NCI-H2029 treated with DMSO at 0.1 percent for 48 hours (cell line): ENCODE results near the gene KRT6B.
"Not testable (repeated sequence)": the region's sequence is repeated elsewhere in the genome, so short reads cannot be mapped to it uniquely, and the experiment has no call there.

ENCODE experiments used
- DNase-seq: peaks from one replicate; lab custom pipeline; 2025; lab: John Stamatoyannopoulos, UW

Gene KRT6B

GRCh38 chr12:52469853-52470252, 17.9 kb upstream of the KRT6B start:
- DNase-seq = no peak

DNA sequence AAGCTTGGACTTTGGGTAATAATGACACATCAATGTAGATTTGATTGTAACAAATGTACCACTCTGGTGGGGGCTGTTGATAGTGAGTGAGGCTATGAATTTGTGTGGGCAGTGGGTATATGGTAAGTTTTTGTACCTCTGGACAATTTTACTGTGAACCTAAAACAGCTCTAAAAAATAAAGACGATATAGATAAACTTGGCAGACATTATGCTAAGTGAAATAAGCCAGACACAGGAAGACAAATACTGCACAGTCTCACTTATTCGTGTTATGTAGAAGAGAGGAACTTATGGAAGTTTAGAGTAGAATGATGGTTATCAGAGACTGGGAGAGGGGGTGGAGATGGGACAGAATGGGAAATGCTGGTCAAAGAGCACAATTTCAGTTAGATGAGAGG, 13.0 kb upstream of the KRT6B start:
- no peak for DNase-seq

DNA sequence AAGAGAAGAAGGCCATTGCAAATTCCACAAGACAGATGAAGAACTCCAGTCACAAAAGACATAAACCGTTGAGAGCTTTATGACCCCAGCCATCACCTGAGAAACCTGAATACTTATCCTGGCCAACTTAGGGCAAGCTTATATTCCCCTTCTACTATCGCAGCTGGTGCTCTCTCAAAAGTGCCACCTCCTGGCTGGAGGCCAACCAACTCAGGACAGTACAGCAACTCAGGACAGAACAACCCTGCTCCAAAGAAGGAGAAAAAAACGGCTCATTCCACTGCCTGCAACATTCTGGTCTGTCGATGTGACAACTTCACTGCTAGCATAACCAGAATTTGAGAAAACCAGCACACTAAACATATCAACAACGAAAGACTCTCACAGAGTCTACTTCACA, 9.7 kb upstream of the KRT6B start:
- no peak for DNase-seq

DNA sequence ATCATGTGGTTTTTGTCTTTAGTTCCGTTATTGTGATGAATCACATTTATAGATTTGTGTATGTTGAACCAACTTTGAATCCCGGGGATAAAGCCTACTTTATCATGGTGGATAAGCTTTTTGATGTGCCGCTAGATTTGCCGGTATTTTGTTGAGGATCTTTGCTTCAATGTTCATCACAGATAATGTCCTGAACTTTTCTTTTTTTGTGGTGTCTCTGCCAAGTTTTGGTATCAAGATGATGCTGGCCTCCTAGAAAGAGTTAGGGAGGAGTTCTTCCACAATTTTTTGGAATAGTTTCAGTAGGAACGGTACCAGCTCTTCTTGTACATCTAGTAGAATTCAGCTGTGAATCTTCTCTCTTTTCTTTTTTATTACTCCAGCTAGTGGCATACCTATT, 6.9 kb upstream of the KRT6B start:
- DNase-seq = no peak

- DNase-seq = no peak
Measured at GRCh38 chr12:52455821-52456220, 3.9 kb upstream of the KRT6B start.

GRCh38 chr12:52454411-52455201, 2.7 kb upstream of the KRT6B start:
- peak; percentile 76 for DNase-seq

DNA sequence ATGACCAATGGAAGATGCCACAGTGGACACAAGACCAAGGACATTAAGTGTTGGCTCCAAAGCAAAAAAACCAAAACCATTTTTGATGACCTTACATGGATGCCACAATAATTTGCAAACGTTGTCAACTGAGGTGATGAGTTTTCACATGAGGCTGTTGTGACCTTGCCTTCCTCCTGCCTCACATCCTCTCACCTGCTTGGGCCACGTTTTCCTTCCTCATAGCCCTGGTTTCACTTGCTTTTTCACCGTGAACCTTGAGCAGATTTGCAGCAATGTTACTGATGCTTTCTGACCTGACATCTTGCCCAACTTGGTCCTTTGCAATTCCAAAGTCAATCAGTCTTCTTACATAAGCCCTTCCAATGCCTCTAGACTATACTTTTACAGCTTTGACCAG, 3.7 kb downstream of the KRT6B start:
- no peak for DNase-seq

DNA sequence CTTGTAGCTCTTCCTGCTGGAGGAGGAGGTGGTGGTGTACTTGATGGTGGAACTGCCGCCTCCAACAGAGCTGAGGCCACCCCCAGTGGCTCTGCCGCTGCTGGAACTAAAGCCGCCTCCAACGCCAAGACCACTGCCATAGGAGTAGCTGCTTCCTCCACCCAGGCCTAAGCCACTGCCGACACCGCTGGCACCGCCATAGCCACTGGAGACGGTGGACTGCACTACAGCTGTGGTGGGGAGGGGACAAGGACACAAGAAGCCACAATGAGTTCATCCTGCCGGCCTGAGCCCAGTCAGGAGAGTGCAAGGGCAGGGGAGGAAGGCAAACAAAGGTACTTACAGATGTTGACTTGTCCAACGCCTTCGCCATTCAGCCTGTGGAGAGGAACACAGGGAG, 4.8 kb downstream of the KRT6B start:
- DNase-seq = not testable (repeated sequence)

DNA sequence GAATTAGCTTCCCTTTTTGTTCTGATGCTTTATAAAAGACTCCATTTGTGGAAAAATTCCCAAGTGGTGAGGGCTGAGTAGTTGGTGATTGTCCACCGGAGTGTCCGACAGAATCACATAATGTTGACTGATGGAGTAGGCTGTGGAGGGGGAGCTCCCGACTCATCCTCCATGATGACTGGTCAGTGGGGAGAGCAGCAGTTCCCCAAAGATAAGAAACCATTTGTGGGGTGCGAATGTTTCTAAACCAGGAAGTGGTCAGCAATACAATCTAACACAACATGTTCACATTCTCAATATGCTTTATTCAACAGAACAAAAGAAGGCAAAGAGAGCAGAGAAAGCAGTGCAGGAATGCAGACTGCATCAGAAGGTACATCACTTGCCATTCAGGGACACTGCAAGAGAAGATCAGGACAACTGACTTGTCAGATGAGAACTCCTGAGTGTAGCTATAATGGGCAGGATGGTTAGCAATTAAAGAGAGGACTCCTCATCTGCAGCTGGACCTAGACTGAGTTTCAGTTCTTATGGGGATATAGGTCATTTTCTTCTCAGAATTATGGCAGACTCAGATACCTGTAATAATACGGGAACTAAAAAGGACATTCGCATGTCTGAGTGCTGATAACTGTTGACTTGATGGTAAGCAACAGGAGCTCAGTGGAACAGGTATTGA, 5.4 kb downstream of the KRT6B start:
- no peak for DNase-seq

- DNase-seq = no peak
Measured at GRCh38 chr12:52445876-52446275, 6.1 kb downstream of the KRT6B start.

- DNase-seq = no peak
Measured at GRCh38 chr12:52444647-52445595, 7.0 kb downstream of the KRT6B start.

DNA sequence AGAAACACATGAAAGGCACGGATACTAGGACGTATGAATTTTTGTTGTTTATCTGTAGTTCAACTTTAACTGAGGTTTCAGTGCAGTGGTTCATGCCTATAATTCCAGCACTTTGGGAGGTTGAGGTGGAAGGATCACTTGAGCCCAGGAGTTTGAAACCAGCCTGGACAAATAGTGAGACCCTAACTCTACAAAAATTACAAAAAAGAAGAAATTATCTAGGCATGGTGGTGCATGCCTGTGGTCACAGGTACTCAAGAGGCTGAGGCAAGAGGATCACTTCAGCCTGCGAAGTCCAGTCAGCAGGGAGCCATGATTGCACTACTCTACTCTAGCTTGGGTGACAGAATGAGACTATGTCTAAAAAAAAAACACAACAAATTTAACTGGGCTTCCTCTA, 8.0 kb downstream of the KRT6B start:
- no peak for DNase-seq

- DNase-seq = no peak
Measured at GRCh38 chr12:52442600-52443061, 9.3 kb downstream of the KRT6B start.

DNA sequence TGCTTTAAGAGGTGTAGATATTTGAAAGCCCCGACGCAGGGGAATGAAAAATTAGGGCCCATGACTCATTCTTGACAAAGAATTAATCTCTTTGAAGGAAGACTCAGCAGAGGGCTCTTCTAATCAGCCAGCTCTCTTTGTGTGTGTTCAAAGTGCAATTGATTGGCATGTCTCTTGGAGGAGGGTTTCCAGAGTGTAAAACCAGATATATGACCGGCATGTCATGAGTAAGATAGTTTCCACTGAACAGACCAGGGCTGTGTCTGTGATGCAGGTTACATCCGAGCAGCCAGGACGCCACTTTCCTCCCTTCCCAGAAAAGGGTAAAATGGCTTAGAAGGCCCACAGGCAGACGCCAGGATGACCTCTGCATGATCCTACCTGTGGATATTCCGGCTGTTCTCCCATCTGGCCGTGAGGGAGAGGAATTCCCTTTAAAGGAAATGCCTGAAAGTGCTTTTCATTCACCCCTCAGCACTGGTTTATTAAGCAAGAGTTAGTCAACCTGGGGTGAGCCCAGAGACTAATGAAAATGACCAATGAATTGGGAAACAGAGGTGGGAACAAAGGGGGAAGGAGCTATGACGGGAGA, 10.5 kb downstream of the KRT6B start:
- no peak for DNase-seq

GRCh38 chr12:52440821-52441319, 11.1 kb downstream of the KRT6B start:
- DNase-seq = no peak

DNA sequence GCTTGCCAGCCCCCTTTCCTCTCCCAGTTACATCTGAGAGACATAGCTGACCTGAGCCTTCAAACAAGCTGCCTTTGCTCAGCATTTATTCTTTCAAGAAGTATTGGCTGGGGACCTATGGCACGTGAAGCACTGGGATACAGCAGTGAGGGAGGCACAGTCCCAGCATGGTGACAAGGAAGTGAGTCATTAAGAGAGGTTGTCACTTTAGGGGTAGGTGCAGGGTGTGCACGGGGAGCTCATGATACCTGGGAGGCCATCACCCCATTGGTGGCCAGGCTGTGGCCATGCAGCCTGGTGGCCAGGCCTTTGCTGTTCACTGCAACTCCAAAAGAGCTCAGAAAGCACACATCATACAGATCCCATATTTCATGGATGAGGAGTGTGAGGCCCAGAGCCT, 12.1 kb downstream of the KRT6B start:
- no peak for DNase-seq

GRCh38 chr12:52439420-52439819, 12.5 kb downstream of the KRT6B start:
- DNase-seq = no peak

GRCh38 chr12:52438305-52439301, 13.3 kb downstream of the KRT6B start:
- DNase-seq = no peak

DNA sequence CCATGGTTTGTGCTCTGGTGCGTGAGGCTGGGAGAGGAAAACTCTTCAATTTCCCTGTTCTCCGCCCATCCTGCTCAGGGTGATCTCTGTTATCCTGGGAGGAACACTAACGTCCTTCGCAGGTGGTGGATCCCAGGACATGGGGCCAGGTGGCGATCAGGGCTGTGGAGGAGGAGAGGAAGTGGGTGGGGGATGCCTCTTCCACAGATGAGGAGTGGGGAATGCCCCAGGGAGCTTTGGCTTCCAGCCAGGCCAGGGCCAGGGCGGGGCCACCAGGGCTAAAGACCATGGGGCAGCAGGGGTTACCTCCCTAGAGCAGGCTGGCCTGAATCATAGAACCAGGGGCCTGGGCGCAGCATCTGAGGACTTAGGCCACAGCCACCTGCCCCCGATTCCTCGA, 14.4 kb downstream of the KRT6B start:
- DNase-seq = no peak

DNA sequence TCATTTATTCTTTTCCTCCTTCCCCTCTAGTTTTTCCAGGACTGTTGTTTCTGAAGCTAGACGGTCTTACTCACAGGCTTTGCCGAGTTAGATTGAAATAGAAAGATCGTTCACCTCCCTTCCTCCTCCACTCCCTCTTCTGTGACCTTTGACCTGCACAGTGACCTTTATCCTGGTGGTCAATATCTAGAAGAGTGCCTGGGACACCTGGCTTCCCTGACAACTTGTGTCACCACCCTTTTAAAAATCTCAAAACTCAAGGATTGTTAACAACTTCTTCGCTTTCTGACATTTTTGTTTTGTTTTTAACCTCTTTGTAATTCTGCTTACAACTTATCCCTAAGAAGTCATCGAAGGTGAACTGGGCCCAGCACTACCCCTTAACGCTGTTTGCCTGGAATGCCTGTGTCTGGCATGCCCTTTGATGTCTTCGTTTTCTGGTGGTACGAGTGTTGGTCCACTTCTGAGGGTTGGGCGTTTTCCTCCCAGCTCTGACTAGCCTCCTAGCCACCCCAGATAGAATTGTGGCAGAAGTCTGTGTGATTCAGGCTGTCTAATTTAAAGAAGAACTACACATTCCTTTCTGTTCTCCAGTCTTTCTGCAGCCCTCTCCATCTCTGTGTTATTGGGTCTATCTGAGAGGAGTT, 15.0 kb downstream of the KRT6B start:
- no peak for DNase-seq
